GM23338 (cell line): ENCODE results near the gene CPA1. TPM values are rescaled to one million over a fixed set of nuclear protein-coding genes. Genes with fewer than 3 reads are reported as not detected.

Source experiments
- ATAC-seq: fragments of 200-7000 bp; cut with Tn5 transposase; 3 replicates; pipeline ENCODE4 v1.9.1; 2020
- DNase-seq: peaks from one replicate; pipeline ENCODE4 v3.0.0-alpha.2; 2015; ENCODE audit warnings: low spot score
- H2AFZ ChIP-seq: fragments of 200-600 bp; sonication (generic); 2 replicates; pipeline ENCODE4 v1.8.0; 2016; ENCODE audit warnings: antibody characterized with exemption, mild to moderate bottlenecking, moderate library complexity
- H3F3A ChIP-seq: fragments of 200-600 bp; sonication (generic); replicated peaks from 2 replicates; pipeline ENCODE4 v1.8.0; 2017; ENCODE audit warnings: antibody characterized with exemption, mixed run types, low read depth
- H3K27ac ChIP-seq: fragments of 200-600 bp; sonication (generic); 2 replicates; pipeline ENCODE4 v1.6.1; 2016; ENCODE audit warnings: low read depth
- H3K27me3 ChIP-seq: fragments of 200-600 bp; sonication (generic); 2 replicates; pipeline ENCODE4 v1.8.0; 2016; ENCODE audit warnings: mild to moderate bottlenecking, mixed run types, moderate library complexity; ENCODE audit not compliant: insufficient read depth
- H3K36me3 ChIP-seq: fragments of 200-600 bp; sonication (generic); 2 replicates; pipeline ENCODE4 v1.8.0; 2016; ENCODE audit warnings: mild to moderate bottlenecking; ENCODE audit not compliant: insufficient read depth
- H3K4me1 ChIP-seq: fragments of 200-600 bp; sonication (generic); 2 replicates; pipeline ENCODE4 v1.8.0; 2016; ENCODE audit warnings: mild to moderate bottlenecking, moderate library complexity; ENCODE audit not compliant: insufficient read depth
- H3K4me2 ChIP-seq: fragments of 200-600 bp; sonication (generic); 2 replicates; pipeline ENCODE4 v1.7.1; 2017; ENCODE audit warnings: mixed run types
- H3K4me3 ChIP-seq: fragments of 200-600 bp; sonication (generic); 2 replicates; pipeline ENCODE4 v1.6.1; 2016; ENCODE audit warnings: mixed run types
- H3K79me2 ChIP-seq: fragments of 200-600 bp; sonication (generic); replicated peaks from 2 replicates; pipeline ENCODE4 v1.8.0; 2017; ENCODE audit warnings: mild to moderate bottlenecking; ENCODE audit not compliant: insufficient read depth
- H3K9me2 ChIP-seq: fragments of 200-600 bp; sonication (generic); 2 replicates; pipeline ENCODE4 v1.8.0; 2017; ENCODE audit not compliant: insufficient read depth
- H4K20me1 ChIP-seq: fragments of 200-600 bp; sonication (generic); replicated peaks from 2 replicates; pipeline ENCODE4 v1.8.0; 2017; ENCODE audit warnings: mild to moderate bottlenecking; ENCODE audit not compliant: insufficient read depth
- H3K27ac Mint-ChIP-seq: 2 replicates; pipeline ENCODE4 v1.8.0; 2020; ENCODE audit warnings: inconsistent platforms, mild to moderate bottlenecking, moderate library complexity, mixed read lengths
- H3K27me3 Mint-ChIP-seq: 3 replicates; pipeline ENCODE4 v1.8.0; 2022; ENCODE audit warnings: low read depth, mild to moderate bottlenecking, moderate library complexity, mixed read lengths, inconsistent platforms; ENCODE audit not compliant: insufficient read depth, poor library complexity
- H3K36me3 Mint-ChIP-seq: 3 replicates; pipeline ENCODE4 v1.8.0; 2021; ENCODE audit warnings: low read depth, mild to moderate bottlenecking, inconsistent platforms, moderate library complexity, mixed read lengths
- H3K4me1 Mint-ChIP-seq: 3 replicates; pipeline ENCODE4 v1.8.0; 2020; ENCODE audit warnings: mild to moderate bottlenecking, inconsistent platforms, mixed read lengths
- H3K4me3 Mint-ChIP-seq: 3 replicates; pipeline ENCODE4 v1.8.0; 2021; ENCODE audit warnings: moderate library complexity, mild to moderate bottlenecking, inconsistent platforms, mixed read lengths
- H3K9me3 Mint-ChIP-seq: 3 replicates; pipeline ENCODE4 v1.8.0; 2020; ENCODE audit warnings: moderate library complexity, mild to moderate bottlenecking, inconsistent platforms, mixed read lengths
- CREB1 ChIP-seq: fragments of 250-450 bp; sonication (Bioruptor Pico); IDR thresholded peaks from 2 replicates; pipeline ENCODE4 v1.5.0; 2020; ENCODE audit warnings: low read depth, mild to moderate bottlenecking, moderate library complexity
- ETS1 ChIP-seq: IDR thresholded peaks from 2 replicates; pipeline ENCODE4 v1.6.1; 2016; ENCODE audit warnings: antibody characterized with exemption
- EZH2 ChIP-seq: fragments of 200-600 bp; sonication (generic); IDR thresholded peaks from one replicate; pipeline ENCODE4 v1.8.0; 2017; ENCODE audit warnings: antibody characterized with exemption, mild to moderate bottlenecking, low read depth; ENCODE audit not compliant: unreplicated experiment
- EZH2phosphoT487 ChIP-seq: fragments of 200-600 bp; sonication (generic); IDR thresholded peaks from one replicate; pipeline ENCODE4 v1.8.1; 2018; ENCODE audit warnings: antibody characterized with exemption; ENCODE audit not compliant: unreplicated experiment
- JUNB ChIP-seq: IDR thresholded peaks from one replicate; pipeline ENCODE4 v1.6.1; 2016; ENCODE audit warnings: antibody characterized with exemption; ENCODE audit not compliant: unreplicated experiment
- NANOG ChIP-seq: IDR thresholded peaks from 2 replicates; pipeline ENCODE4 v1.6.1; 2016; ENCODE audit warnings: antibody characterized with exemption, borderline replicate concordance
- POLR2AphosphoS5 ChIP-seq: IDR thresholded peaks from 2 replicates; pipeline ENCODE4 v1.6.1; 2016; ENCODE audit warnings: antibody characterized with exemption, low read depth
- REST ChIP-seq: IDR thresholded peaks from one replicate; pipeline ENCODE4 v1.6.1; 2018; ENCODE audit warnings: antibody characterized with exemption; ENCODE audit not compliant: unreplicated experiment
- STAT1 ChIP-seq: IDR thresholded peaks from one replicate; pipeline ENCODE4 v1.6.1; 2016; ENCODE audit warnings: antibody characterized with exemption; ENCODE audit not compliant: unreplicated experiment
- ZNF114 ChIP-seq: fragments of 250-450 bp; sonication (Bioruptor Pico); IDR thresholded peaks from 2 replicates; pipeline ENCODE4 v1.5.0; 2020; ENCODE audit warnings: mild to moderate bottlenecking, moderate library complexity
- ZNF331 ChIP-seq: fragments of 250-450 bp; sonication (Bioruptor Pico); IDR thresholded peaks from 2 replicates; pipeline ENCODE4 v1.5.0; 2020; ENCODE audit warnings: low read depth, mild to moderate bottlenecking, moderate library complexity
- polyA plus RNA-seq: library from polyadenylated mRNA; unstranded; fragments of >200 nt; fragmentation: Nextera tagmentation; extraction: Ambion mirVana; gene quantifications from 2 replicates; pipeline ENCODE4 v1.2.1, GENCODE V29; 2016
- total RNA-seq: library from RNA; depleted of rRNA; stranded (reverse); fragments of >200 nt; shearing (Covaris generic); gene quantifications from 2 replicates; pipeline ENCODE4 v1.2.3, GENCODE V29; 2014
- TF ChIP-seq, protein P1 (sequence below), 2 experiments: fragments of 200-600 bp in 1 of 2; sonication (generic) in 1 of 2; conservative IDR thresholded peaks; 2 replicates each; pipeline versions ENCODE4 v1.5.1 to v1.6.1; 2016 to 2017; ENCODE audit warnings: antibody characterized with exemption in 2 of 2, low read depth in 2 of 2, mild to moderate bottlenecking in 2 of 2, moderate library complexity in 1 of 2
- TF ChIP-seq, protein P2 (sequence below): fragments of 250-450 bp; sonication (Bioruptor Pico); IDR thresholded peaks from 2 replicates; pipeline ENCODE4 v1.5.0; 2020; ENCODE audit warnings: mild to moderate bottlenecking, moderate library complexity

CPA1 gene
- total and polyA plus RNA-seq, 2 experiments from 2014 or later: not detected

DNA sequence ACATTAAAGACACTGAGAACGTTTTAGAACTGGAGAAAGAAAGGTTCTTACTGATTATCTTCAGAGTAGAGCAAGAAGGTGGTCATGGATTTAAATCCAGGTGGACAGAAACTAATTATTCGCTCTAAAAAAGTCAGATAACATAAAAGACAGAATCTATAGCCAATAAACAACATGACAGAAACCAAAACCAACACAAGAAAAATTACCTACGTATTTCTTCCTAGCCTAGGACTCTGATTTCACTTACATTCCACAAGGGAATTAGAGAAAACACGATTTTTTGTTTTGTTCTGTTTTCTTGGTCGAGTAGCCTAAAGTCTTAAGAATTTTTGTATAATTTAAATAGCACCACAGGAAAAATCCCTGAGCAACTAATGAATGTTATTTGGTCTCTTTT is 15.1 kb downstream of the CPA1 start:
- H3K4me3 ChIP-seq: no peak overlapping the region
- H3K27ac ChIP-seq: no peak overlapping the region
- no peak for TF ChIP-seq JUNB
- TF ChIP-seq NANOG: no peak
- TF ChIP-seq EZH2phosphoT487: no peak
- no peak for TF ChIP-seq ZNF114
- TF ChIP-seq, protein P1, sequence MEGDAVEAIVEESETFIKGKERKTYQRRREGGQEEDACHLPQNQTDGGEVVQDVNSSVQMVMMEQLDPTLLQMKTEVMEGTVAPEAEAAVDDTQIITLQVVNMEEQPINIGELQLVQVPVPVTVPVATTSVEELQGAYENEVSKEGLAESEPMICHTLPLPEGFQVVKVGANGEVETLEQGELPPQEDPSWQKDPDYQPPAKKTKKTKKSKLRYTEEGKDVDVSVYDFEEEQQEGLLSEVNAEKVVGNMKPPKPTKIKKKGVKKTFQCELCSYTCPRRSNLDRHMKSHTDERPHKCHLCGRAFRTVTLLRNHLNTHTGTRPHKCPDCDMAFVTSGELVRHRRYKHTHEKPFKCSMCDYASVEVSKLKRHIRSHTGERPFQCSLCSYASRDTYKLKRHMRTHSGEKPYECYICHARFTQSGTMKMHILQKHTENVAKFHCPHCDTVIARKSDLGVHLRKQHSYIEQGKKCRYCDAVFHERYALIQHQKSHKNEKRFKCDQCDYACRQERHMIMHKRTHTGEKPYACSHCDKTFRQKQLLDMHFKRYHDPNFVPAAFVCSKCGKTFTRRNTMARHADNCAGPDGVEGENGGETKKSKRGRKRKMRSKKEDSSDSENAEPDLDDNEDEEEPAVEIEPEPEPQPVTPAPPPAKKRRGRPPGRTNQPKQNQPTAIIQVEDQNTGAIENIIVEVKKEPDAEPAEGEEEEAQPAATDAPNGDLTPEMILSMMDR (conservative IDR thresholded peaks at IDR 0.05; ENCODE audit: low read depth in 2 of 2): no peak
- TF ChIP-seq, protein P2, sequence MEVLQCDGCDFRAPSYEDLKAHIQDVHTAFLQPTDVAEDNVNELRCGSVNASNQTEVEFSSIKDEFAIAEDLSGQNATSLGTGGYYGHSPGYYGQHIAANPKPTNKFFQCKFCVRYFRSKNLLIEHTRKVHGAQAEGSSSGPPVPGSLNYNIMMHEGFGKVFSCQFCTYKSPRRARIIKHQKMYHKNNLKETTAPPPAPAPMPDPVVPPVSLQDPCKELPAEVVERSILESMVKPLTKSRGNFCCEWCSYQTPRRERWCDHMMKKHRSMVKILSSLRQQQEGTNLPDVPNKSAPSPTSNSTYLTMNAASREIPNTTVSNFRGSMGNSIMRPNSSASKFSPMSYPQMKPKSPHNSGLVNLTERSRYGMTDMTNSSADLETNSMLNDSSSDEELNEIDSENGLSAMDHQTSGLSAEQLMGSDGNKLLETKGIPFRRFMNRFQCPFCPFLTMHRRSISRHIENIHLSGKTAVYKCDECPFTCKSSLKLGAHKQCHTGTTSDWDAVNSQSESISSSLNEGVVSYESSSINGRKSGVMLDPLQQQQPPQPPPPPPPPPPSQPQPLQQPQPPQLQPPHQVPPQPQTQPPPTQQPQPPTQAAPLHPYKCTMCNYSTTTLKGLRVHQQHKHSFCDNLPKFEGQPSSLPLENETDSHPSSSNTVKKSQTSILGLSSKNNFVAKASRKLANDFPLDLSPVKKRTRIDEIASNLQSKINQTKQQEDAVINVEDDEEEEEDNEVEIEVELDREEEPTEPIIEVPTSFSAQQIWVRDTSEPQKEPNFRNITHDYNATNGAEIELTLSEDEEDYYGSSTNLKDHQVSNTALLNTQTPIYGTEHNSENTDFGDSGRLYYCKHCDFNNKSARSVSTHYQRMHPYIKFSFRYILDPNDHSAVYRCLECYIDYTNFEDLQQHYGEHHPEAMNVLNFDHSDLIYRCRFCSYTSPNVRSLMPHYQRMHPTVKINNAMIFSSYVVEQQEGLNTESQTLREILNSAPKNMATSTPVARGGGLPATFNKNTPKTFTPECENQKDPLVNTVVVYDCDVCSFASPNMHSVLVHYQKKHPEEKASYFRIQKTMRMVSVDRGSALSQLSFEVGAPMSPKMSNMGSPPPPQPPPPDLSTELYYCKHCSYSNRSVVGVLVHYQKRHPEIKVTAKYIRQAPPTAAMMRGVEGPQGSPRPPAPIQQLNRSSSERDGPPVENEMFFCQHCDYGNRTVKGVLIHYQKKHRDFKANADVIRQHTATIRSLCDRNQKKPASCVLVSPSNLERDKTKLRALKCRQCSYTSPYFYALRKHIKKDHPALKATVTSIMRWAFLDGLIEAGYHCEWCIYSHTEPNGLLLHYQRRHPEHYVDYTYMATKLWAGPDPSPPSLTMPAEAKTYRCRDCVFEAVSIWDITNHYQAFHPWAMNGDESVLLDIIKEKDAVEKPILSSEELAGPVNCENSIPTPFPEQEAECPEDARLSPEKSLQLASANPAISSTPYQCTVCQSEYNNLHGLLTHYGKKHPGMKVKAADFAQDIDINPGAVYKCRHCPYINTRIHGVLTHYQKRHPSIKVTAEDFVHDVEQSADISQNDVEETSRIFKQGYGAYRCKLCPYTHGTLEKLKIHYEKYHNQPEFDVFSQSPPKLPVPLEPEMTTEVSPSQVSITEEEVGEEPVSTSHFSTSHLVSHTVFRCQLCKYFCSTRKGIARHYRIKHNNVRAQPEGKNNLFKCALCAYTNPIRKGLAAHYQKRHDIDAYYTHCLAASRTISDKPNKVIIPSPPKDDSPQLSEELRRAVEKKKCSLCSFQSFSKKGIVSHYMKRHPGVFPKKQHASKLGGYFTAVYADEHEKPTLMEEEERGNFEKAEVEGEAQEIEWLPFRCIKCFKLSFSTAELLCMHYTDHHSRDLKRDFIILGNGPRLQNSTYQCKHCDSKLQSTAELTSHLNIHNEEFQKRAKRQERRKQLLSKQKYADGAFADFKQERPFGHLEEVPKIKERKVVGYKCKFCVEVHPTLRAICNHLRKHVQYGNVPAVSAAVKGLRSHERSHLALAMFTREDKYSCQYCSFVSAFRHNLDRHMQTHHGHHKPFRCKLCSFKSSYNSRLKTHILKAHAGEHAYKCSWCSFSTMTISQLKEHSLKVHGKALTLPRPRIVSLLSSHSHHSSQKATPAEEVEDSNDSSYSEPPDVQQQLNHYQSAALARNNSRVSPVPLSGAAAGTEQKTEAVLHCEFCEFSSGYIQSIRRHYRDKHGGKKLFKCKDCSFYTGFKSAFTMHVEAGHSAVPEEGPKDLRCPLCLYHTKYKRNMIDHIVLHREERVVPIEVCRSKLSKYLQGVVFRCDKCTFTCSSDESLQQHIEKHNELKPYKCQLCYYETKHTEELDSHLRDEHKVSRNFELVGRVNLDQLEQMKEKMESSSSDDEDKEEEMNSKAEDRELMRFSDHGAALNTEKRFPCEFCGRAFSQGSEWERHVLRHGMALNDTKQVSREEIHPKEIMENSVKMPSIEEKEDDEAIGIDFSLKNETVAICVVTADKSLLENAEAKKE (CRISPR knock-in tag): no peak
- no peak for TF ChIP-seq ZNF331
- no peak for TF ChIP-seq ETS1
- no peak for TF ChIP-seq POLR2AphosphoS5
- TF ChIP-seq STAT1: no peak
- no peak for TF ChIP-seq REST
- TF ChIP-seq CREB1 (CRISPR knock-in tag): no peak
- TF ChIP-seq EZH2: no peak
- no peak overlapping the region for H2AFZ ChIP-seq
- Mint-ChIP-seq H3K4me3 (no peak overlapping the region), H3K9me3 (no peaks in the 10 kb centered on the region), H3K4me1 (peaks cover 33% of the 10 kb centered on the region), H3K36me3 (peaks cover 19% of the 10 kb centered on the region), H3K27ac (no peak overlapping the region), H3K27me3 (peaks cover 4% of the 10 kb centered on the region)
- H3K36me3 ChIP-seq: no peaks in the 10 kb centered on the region
- DNase-seq (no peak), ATAC-seq (no peak)
- no peaks in the 10 kb centered on the region for H3K27me3 ChIP-seq
- H3F3A ChIP-seq: no peaks in the 10 kb centered on the region
- H3K4me1 ChIP-seq: peaks cover 28% of the 10 kb centered on the region
- H3K4me2 ChIP-seq: no peak overlapping the region
- H3K9me2 ChIP-seq: 0 out of 2 replicates have a peak, but pooled peaks cover 4% of the 10 kb centered on the region
- H4K20me1 ChIP-seq: no peaks in the 10 kb centered on the region
- H3K79me2 ChIP-seq: no peaks in the 10 kb centered on the region
